Left renal cortex interstitium (tissue), 4 donors: ENCODE data around the gene RNF157. TPM values are rescaled to one million over a fixed set of nuclear protein-coding genes. Genes with fewer than 3 reads are reported as not detected.
"Not testable (repeated sequence)": the region's sequence is repeated elsewhere in the genome, so short reads cannot be mapped to it uniquely, and the experiment has no call there.

Experiments used
- DNase-seq, 4 donors: peaks; one replicate each; pipeline ENCODE4 v3.0.0-alpha.2; 2013; ENCODE audit warnings: low read depth in 4 of 4, low spot score in 2 of 4, missing footprints in 1 of 4
- polyA plus RNA-seq, 4 donors: library from polyadenylated mRNA; unstranded; fragments of 120-200 nt; gene quantifications; one replicate each; pipeline ENCODE4 v1.2.1, GENCODE V29; 2013; ENCODE audit not compliant: insufficient read length in 4 of 4

RNF157 gene
- polyA plus RNA-seq, 4 donors, result 22.0 to 39.1 (median 28.8) TPM

GRCh38 chr17:76270770-76271668 lies 30.7 kb upstream of the RNF157 start:
- DNase-seq, result no peak

GRCh38 chr17:76270127-76270592 lies 29.9 kb upstream of the RNF157 start:
- no peak for DNase-seq

GRCh38 chr17:76268991-76269981 lies 29.0 kb upstream of the RNF157 start:
- DNase-seq, result no peak

GRCh38 chr17:76268015-76268749 lies 27.9 kb upstream of the RNF157 start:
- DNase-seq, result no peak

- not testable (repeated sequence) for DNase-seq
Observed at GRCh38 chr17:76267581-76268001, 27.3 kb upstream of the RNF157 start.

GRCh38 chr17:76267051-76267576 lies 26.8 kb upstream of the RNF157 start:
- DNase-seq, result no peak

- DNase-seq, result no peak
Observed at GRCh38 chr17:76266244-76266938, 26.1 kb upstream of the RNF157 start.

- DNase-seq, result no peak
Observed at GRCh38 chr17:76265624-76266243, 25.4 kb upstream of the RNF157 start.

- peak in 3 of 4 donors; percentile 93 to 96 (median 96) for DNase-seq
Observed at GRCh38 chr17:76264755-76265623, 24.7 kb upstream of the RNF157 start, which contains the start of gene UBALD2. Gene UBALD2, plus strand, starts transcription at chr17:76265348. Its CDS starts 158 bp downstream, at chr17:76265506.

GRCh38 chr17:76264425-76264754 lies 24.1 kb upstream of the RNF157 start:
- no peak for DNase-seq

- no peak for DNase-seq
Observed at GRCh38 chr17:76263896-76264295, 23.6 kb upstream of the RNF157 start.

GRCh38 chr17:76262732-76263344 lies 22.5 kb upstream of the RNF157 start:
- no peak for DNase-seq

- no peak for DNase-seq
Observed at GRCh38 chr17:76261421-76262215, 21.3 kb upstream of the RNF157 start.

GRCh38 chr17:76260669-76261068 lies 20.4 kb upstream of the RNF157 start:
- DNase-seq, result no peak

- no peak for DNase-seq
Observed at GRCh38 chr17:76260220-76260619, 19.9 kb upstream of the RNF157 start.

- not testable (repeated sequence) for DNase-seq
Observed at GRCh38 chr17:76256430-76257050, 16.2 kb upstream of the RNF157 start.
